H1 (cell line): ENCODE results near the gene RAVER2. TPM values are rescaled to one million over a fixed set of nuclear protein-coding genes. Genes with fewer than 3 reads are reported as not detected.

ENCODE experiments used
- CTCF ChIA-PET: fragments of 300-600 bp; sonication (Branson Sonifier 250); formaldehyde crosslinking; loops from one replicate; lab custom pipeline; 2021; ENCODE audit not compliant: partially characterized antibody; lab: Charles Lee
- POLR2A ChIA-PET: fragments of 300-600 bp; sonication (Branson Sonifier 250); formaldehyde crosslinking; loops from one replicate; lab custom pipeline; 2021; ENCODE audit warnings: inconsistent platforms; ENCODE audit not compliant: partially characterized antibody; lab: Charles Lee
- DNase-seq, 2 experiments: peaks; one replicate each; pipeline versions ENCODE4 v3.0.0 to v3.0.0-alpha.2; 2010 to 2022; ENCODE audit warnings: low spot score in 2 of 2, low read depth in 1 of 2, mixed read lengths in 1 of 2
- FAIRE-seq: peaks from 2 replicates; lab custom pipeline; 2011; peaks lifted over from hg19 to GRCh38; lab: Jason Lieb, UNC
- H2AFZ ChIP-seq: 2 replicates; pipeline ENCODE4 v1.8.1; 2012; ENCODE audit warnings: low read length, inconsistent platforms
- H2AK5ac ChIP-seq: 2 replicates; pipeline ENCODE4 v1.6.1; 2013; ENCODE audit warnings: low read depth, low read length
- H2BK120ac ChIP-seq: replicated peaks from 2 replicates; pipeline ENCODE3; 2013; ENCODE audit warnings: low read depth, low read length, inconsistent platforms
- H2BK12ac ChIP-seq: 2 replicates; pipeline ENCODE4 v1.6.1; 2013; ENCODE audit warnings: low read depth, low read length
- H2BK15ac ChIP-seq: 2 replicates; pipeline ENCODE4 v1.6.1; 2013; ENCODE audit warnings: low read length
- H2BK20ac ChIP-seq: 2 replicates; pipeline ENCODE4 v1.6.1; 2013; ENCODE audit warnings: low read length
- H2BK5ac ChIP-seq: 2 replicates; pipeline ENCODE4 v1.6.1; 2013; ENCODE audit warnings: low read depth, low read length
- H3K14ac ChIP-seq: 2 replicates; pipeline ENCODE4 v1.6.1; 2013; ENCODE audit warnings: inconsistent platforms; ENCODE audit not compliant: insufficient read length
- H3K18ac ChIP-seq: 2 replicates; pipeline ENCODE4 v1.6.1; 2013; ENCODE audit warnings: low read length; ENCODE audit errors: extremely low read depth
- H3K23ac ChIP-seq: 2 replicates; pipeline ENCODE4 v1.6.1; 2013; ENCODE audit warnings: inconsistent platforms; ENCODE audit not compliant: insufficient read length
- H3K23me2 ChIP-seq: 2 replicates; pipeline ENCODE4 v1.6.1; 2013; ENCODE audit warnings: low read depth, low read length
- H3K27ac ChIP-seq: 2 replicates; pipeline ENCODE4 v1.6.1; 2011; ENCODE audit warnings: low read depth, low read length, inconsistent platforms
- H3K27me3 ChIP-seq, 4 experiments: replicated peaks in 1 of 4; 1 replicate in 1 of 4; 2 replicates in 3 of 4; pipeline versions ENCODE4 v1.6.1 to v1.8.1; 2011 to 2013; ENCODE audit warnings: low read length in 3 of 4, mild to moderate bottlenecking in 3 of 4, inconsistent platforms in 2 of 4, mixed read lengths in 2 of 4, moderate library complexity in 1 of 4; ENCODE audit not compliant: control insufficient read depth in 3 of 4, insufficient read depth in 3 of 4; ENCODE audit errors: extremely low read depth in 1 of 4
- H3K36me3 ChIP-seq, 4 experiments: 2 replicates each; pipeline versions ENCODE4 v1.6.1 to v1.8.1; 2011 to 2013; ENCODE audit warnings: mild to moderate bottlenecking in 4 of 4, low read length in 3 of 4, moderate library complexity in 2 of 4, control low read depth in 1 of 4, inconsistent platforms in 1 of 4; ENCODE audit not compliant: insufficient read depth in 4 of 4, control insufficient read depth in 2 of 4
- H3K4ac ChIP-seq: replicated peaks from 2 replicates; pipeline ENCODE3; 2013; ENCODE audit warnings: low read length, low read depth, mixed read lengths, inconsistent platforms; ENCODE audit not compliant: insufficient read length
- H3K4me1 ChIP-seq, 4 experiments: replicated peaks in 1 of 4; 1 replicate in 1 of 4; 2 replicates in 3 of 4; pipeline versions ENCODE4 v1.6.1 to v1.8.1; 2011 to 2013; ENCODE audit warnings: low read length in 3 of 4, inconsistent platforms in 2 of 4, mixed read lengths in 1 of 4; ENCODE audit not compliant: insufficient read depth in 4 of 4, control insufficient read depth in 3 of 4
- H3K4me2 ChIP-seq, 2 experiments: 2 replicates each; pipeline versions ENCODE4 v1.6.1 to v1.8.1; 2011 to 2013; ENCODE audit warnings: low read depth in 2 of 2, low read length in 2 of 2, control low read depth in 1 of 2, inconsistent platforms in 1 of 2, mild to moderate bottlenecking in 1 of 2; ENCODE audit not compliant: insufficient read depth in 1 of 2
- H3K4me3 ChIP-seq, 4 experiments: fragments of 200-600, 300-600 bp in 1 of 4; sonication (generic), shearing (Covaris generic), sonication (Bioruptor Twin) in 1 of 4; 2 replicates each; pipeline versions ENCODE4 v1.5.1 to v1.8.1; 2011 to 2016; ENCODE audit warnings: low read length in 4 of 4, low read depth in 3 of 4, control low read depth in 2 of 4, inconsistent platforms in 2 of 4, mild to moderate bottlenecking in 2 of 4, mixed read lengths in 1 of 4, moderate library complexity in 1 of 4; ENCODE audit not compliant: insufficient read depth in 2 of 4; ENCODE audit errors: extremely low read depth in 1 of 4
- H3K56ac ChIP-seq: replicated peaks from 2 replicates; pipeline ENCODE3; 2013; ENCODE audit warnings: low read depth, mild to moderate bottlenecking, mixed read lengths, low read length, inconsistent platforms; ENCODE audit not compliant: insufficient read length
- H3K79me1 ChIP-seq: 2 replicates; pipeline ENCODE4 v1.6.1; 2013; ENCODE audit warnings: low read depth, low read length, control low read depth
- H3K79me2 ChIP-seq, 2 experiments: 2 replicates each; pipeline versions ENCODE4 v1.6.1 to v1.8.1; 2012 to 2013; ENCODE audit warnings: low read length in 2 of 2, mild to moderate bottlenecking in 2 of 2, inconsistent platforms in 1 of 2; ENCODE audit not compliant: insufficient read depth in 2 of 2, control insufficient read depth in 1 of 2
- H3K9ac ChIP-seq, 4 experiments: replicated peaks in 1 of 4; 1 replicate in 1 of 4; 2 replicates in 3 of 4; pipeline versions ENCODE4 v1.6.1 to v1.8.1; 2011 to 2013; ENCODE audit warnings: low read depth in 3 of 4, low read length in 3 of 4, control low read depth in 2 of 4, mild to moderate bottlenecking in 2 of 4, moderate library complexity in 2 of 4, inconsistent platforms in 1 of 4; ENCODE audit errors: extremely low read depth in 1 of 4
- H3K9me3 ChIP-seq, 2 experiments: 2 replicates each; pipeline versions ENCODE4 v1.6.1 to v1.8.1; 2012 to 2013; ENCODE audit warnings: mild to moderate bottlenecking in 2 of 2, moderate library complexity in 2 of 2, control low read depth in 1 of 2, inconsistent platforms in 1 of 2, low read depth in 1 of 2, low read length in 1 of 2, mixed read lengths in 1 of 2; ENCODE audit not compliant: insufficient read depth in 2 of 2
- H4K20me1 ChIP-seq, 2 experiments: replicated peaks in 1 of 2; 2 replicates each; pipeline versions ENCODE3 to v1.8.1; 2011 to 2013; ENCODE audit warnings: inconsistent platforms in 2 of 2, low read length in 2 of 2, mild to moderate bottlenecking in 1 of 2; ENCODE audit not compliant: insufficient read depth in 2 of 2, control insufficient read depth in 1 of 2
- H4K5ac ChIP-seq: 2 replicates; pipeline ENCODE4 v1.6.1; 2013; ENCODE audit warnings: low read length, low read depth, mixed read lengths, inconsistent platforms; ENCODE audit not compliant: insufficient read length
- H4K8ac ChIP-seq: 2 replicates; pipeline ENCODE4 v1.8.0; 2013; ENCODE audit warnings: mild to moderate bottlenecking, moderate library complexity, low read length, inconsistent platforms; ENCODE audit not compliant: insufficient read depth; ENCODE audit errors: extremely low read depth
- H4K91ac ChIP-seq: replicated peaks from 2 replicates; pipeline ENCODE3; 2013; ENCODE audit warnings: low read length, mixed read lengths, inconsistent platforms; ENCODE audit not compliant: insufficient read length
- ASH2L ChIP-seq: fragments of 200-600, 300-600 bp; sonication (generic); IDR thresholded peaks from one replicate; pipeline ENCODE4 v1.7.1; 2017; ENCODE audit warnings: low read length
- CBX8 ChIP-seq: fragments of 300-800, 300-1000 bp; sonication (generic); IDR thresholded peaks from 2 replicates; pipeline ENCODE4 v1.7.1; 2016; ENCODE audit warnings: low read depth, low read length, borderline replicate concordance
- CHD2 ChIP-seq: IDR thresholded peaks from 2 replicates; pipeline ENCODE4 v1.6.1; 2012; ENCODE audit warnings: low read length, improper control_type of control experiment
- JUN ChIP-seq: IDR thresholded peaks from 2 replicates; pipeline ENCODE4 v1.6.1; 2011; ENCODE audit warnings: low read depth, mild to moderate bottlenecking, improper control_type of control experiment, low read length
- NANOG ChIP-seq: IDR thresholded peaks from 2 replicates; pipeline ENCODE4 v1.6.1; 2011; ENCODE audit warnings: low read length, low read depth, mild to moderate bottlenecking, inconsistent platforms; ENCODE audit not compliant: insufficient read depth, poor library complexity, severe bottlenecking
- RAD21 ChIP-seq, 2 experiments: IDR thresholded peaks in 1 of 2; conservative IDR thresholded peaks in 1 of 2; 2 replicates each; pipeline ENCODE4 v1.6.1; 2011; ENCODE audit warnings: low read depth in 2 of 2, low read length in 2 of 2, improper control_type of control experiment in 1 of 2, inconsistent platforms in 1 of 2, mild to moderate bottlenecking in 1 of 2, moderate library complexity in 1 of 2
- RFX5 ChIP-seq: IDR thresholded peaks from 2 replicates; pipeline ENCODE4 v1.6.1; 2011; ENCODE audit warnings: low read depth, low read length, improper control_type of control experiment, borderline replicate concordance
- SIX5 ChIP-seq: IDR thresholded peaks from 2 replicates; pipeline ENCODE4 v1.6.1; 2011; ENCODE audit warnings: mild to moderate bottlenecking, low read depth, low read length
- SP1 ChIP-seq: IDR thresholded peaks from 2 replicates; pipeline ENCODE4 v1.6.1; 2011; ENCODE audit warnings: low read depth, low read length
- SP2 ChIP-seq: IDR thresholded peaks from 2 replicates; pipeline ENCODE4 v1.6.1; 2012; ENCODE audit warnings: mild to moderate bottlenecking, low read length, inconsistent platforms
- SP4 ChIP-seq: IDR thresholded peaks from 2 replicates; pipeline ENCODE4 v1.6.1; 2012; ENCODE audit warnings: low read length, inconsistent platforms
- SRF ChIP-seq: IDR thresholded peaks from 2 replicates; pipeline ENCODE4 v1.6.1; 2011; ENCODE audit warnings: mild to moderate bottlenecking, low read depth, low read length, moderate library complexity
- SUZ12 ChIP-seq: fragments of 200-600 bp; sonication (generic); IDR thresholded peaks from 2 replicates; pipeline ENCODE4 v1.6.1; 2012; ENCODE audit warnings: mild to moderate bottlenecking, inconsistent platforms, low read length, moderate library complexity, mixed read lengths
- WGBS, 2 experiments: shearing (Covaris generic) in 1 of 2; methylation state at CpG; one replicate each; pipeline versions ENCODE4 v1.1.6 to v1.1.7; 2013 to 2015; ENCODE audit warnings: low lambda C conversion rate in 2 of 2, mixed read lengths in 2 of 2, inconsistent platforms in 1 of 2, low coverage in 1 of 2, missing lambda C conversion rate in 1 of 2; ENCODE audit not compliant: insufficient replicate concordance in 2 of 2, insufficient coverage in 1 of 2, insufficient read length in 1 of 2; ENCODE audit errors: extremely low coverage in 1 of 2, missing lambda C conversion rate in 1 of 2; 5-methylcytosine and 5-hydroxymethylcytosine counted together
- polyA plus RNA-seq, 7 experiments: library from polyadenylated mRNA; depleted of rRNA in 3 of 7; stranded (reverse) in 5 of 7; unstranded in 2 of 7; fragments of >200 nt in 5 of 7; fragments of 200-250 nt in 2 of 7; gene quantifications; 1 replicate in 5 of 7; 2 replicates in 1 of 7; 4 replicates in 1 of 7; pipeline versions ENCODE4 v1.2.1 to v1.2.3, GENCODE V29; 2011 to 2013; ENCODE audit warnings: missing spikeins in 2 of 7, mixed read lengths in 2 of 7
- total RNA-seq: library from RNA; stranded (reverse); fragmentation: NEBNext Ultra II Directional; extraction: Animal tissue kit (Norgen Biotek cat#: 25700); gene quantifications from 2 replicates; pipeline ENCODE4 v1.2.1, GENCODE V29; 2021
- TF ChIP-seq, protein P1 (sequence below): IDR thresholded peaks from 2 replicates; pipeline ENCODE4 v1.6.1; 2012; ENCODE audit warnings: inconsistent platforms

RAVER2 gene
- total and polyA plus RNA-seq, 2 of the 8 experiments (the other 6 are each of a cell fraction or from before 2014, with no cell fraction given), result 10.5 to 19.5 TPM

DNA sequence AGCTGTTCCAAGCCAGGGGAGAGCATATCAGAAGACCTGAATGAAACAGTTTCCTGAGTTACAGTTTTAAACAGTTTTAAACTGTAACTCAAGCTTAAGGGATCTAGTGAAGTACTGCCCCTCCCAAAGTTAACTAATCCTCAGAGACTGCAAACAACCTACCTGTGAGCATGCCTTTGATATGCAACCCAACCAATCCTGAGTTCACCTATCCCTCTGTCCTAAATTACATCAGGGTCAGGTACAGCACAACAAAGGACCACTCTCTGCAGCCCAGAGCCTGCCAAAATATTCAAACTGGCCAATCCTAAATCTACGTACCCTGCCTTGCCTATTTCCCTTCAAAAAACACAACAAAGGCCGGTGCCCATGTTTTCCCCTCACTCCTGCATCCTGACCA lies 32.8 kb upstream of the RAVER2 start:
- Histone ChIP-seq H4K20me1 (no peaks in the 10 kb centered on the region), H3K23me2 (no peaks in the 10 kb centered on the region), H3K79me1 (no peaks in the 10 kb centered on the region), H2BK12ac (no peak overlapping the region), H2BK120ac (no peak overlapping the region), H4K8ac (no peak overlapping the region), H4K91ac (no peak overlapping the region), H3K56ac (no peak overlapping the region), H3K9ac (no peak overlapping the region), H3K23ac (no peak overlapping the region), H2BK5ac (no peak overlapping the region), H4K5ac (no peak overlapping the region), H3K14ac (no peak overlapping the region), H3K9me3 (no peaks in the 10 kb centered on the region), H3K18ac (0 out of 2 replicates have a peak overlapping the region, but pooled peaks have one; percentile 28), H3K27ac (no peak overlapping the region), H3K79me2 (no peaks in the 10 kb centered on the region), H2AK5ac (no peak overlapping the region), H3K27me3 (no peaks in the 10 kb centered on the region; a peak in 1 of 7 replicates), H3K4me2 (peak overlapping the region in 1 of 2 experiments; percentile 33; a peak in 1 of 4 replicates), H3K4ac (no peak overlapping the region), H3K4me3 (no peak overlapping the region), H3K4me1 (peaks cover 0 to 5% (median 0%) of the 10 kb centered on the region in 4 experiments; a peak in 2 of 7 replicates), H2BK20ac (no peak overlapping the region), H2BK15ac (no peak overlapping the region), H2AFZ (peak overlapping the region; percentile 45; the same call in 1 of the 2 replicates), H3K36me3 (no peaks in the 10 kb centered on the region)
- FAIRE-seq (no peak), DNase-seq (no peak)
- CTCF ChIA-PET, result interaction anchor here (1.4 to 1.6 kb wide), 2 partner anchors 9 to 36 kb away, joined by 3 to 4 read pairs; no protein-coding TSS in a partner anchor
- POLR2A ChIA-PET, result interaction anchor here (0.7 kb wide), 1 partner anchor 45 kb away, joined by 3 read pairs; no protein-coding TSS in a partner anchor
- WGBS, 2 experiments, result 68% methylated on average over 2 of the region's 2 CpGs; no CpG with 5 or more reads in 1 of the 2 experiments
- TF ChIP-seq CHD2, result no peak
- TF ChIP-seq, protein P1, sequence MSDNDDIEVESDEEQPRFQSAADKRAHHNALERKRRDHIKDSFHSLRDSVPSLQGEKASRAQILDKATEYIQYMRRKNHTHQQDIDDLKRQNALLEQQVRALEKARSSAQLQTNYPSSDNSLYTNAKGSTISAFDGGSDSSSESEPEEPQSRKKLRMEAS, result no peak
- no peak for TF ChIP-seq ASH2L
- no peak for TF ChIP-seq RAD21 (IDR thresholded peaks at IDR 0.05 in 1 of 2, conservative IDR thresholded peaks at IDR 0.05 in 1 of 2; ENCODE audit: low read depth in 2 of 2, low read length in 2 of 2)
- TF ChIP-seq RFX5, result no peak
- TF ChIP-seq SRF, result no peak
- TF ChIP-seq SIX5, result no peak
- no peak for TF ChIP-seq JUN
- no peak for TF ChIP-seq SP2
- TF ChIP-seq SP1, result no peak
- no peak for TF ChIP-seq CBX8
- no peak for TF ChIP-seq SP4
- no peak for TF ChIP-seq SUZ12
- TF ChIP-seq NANOG, result no peak
